Measurements from ENCODE around the gene TBC1D2.
A peak's percentile ranks its signal among the peaks of the same experiment; 100 is the strongest.

Gene TBC1D2

GRCh38 chr9:98178874-98179850 lies 76.3 kb downstream of the TBC1D2 start:
- H3K18ac ChIP-seq (ENCODE audit: low read length): peak overlapping the region; percentile 11
- no CpG with 5 or more reads among the region's 16 CpGs for WGBS, 2 donors (ENCODE audit: extremely low coverage in 2 of 2, insufficient read length in 2 of 2, insufficient replicate concordance in 1 of 2)
- no peak overlapping the region for H2BK15ac ChIP-seq (ENCODE audit: low read length)
- no peak overlapping the region for H2BK12ac ChIP-seq (ENCODE audit: low read length)
- no peak overlapping the region for H3K9ac ChIP-seq (ENCODE audit: low read depth, low read length, poor library complexity)
- H2AFZ ChIP-seq (ENCODE audit: low read length): no peak overlapping the region
- peak overlapping the region; percentile 64 for H2AK5ac ChIP-seq (ENCODE audit: low read depth, low read length)
- H3K36me3 ChIP-seq (replicated peaks in 1 of 2; ENCODE audit: control insufficient read depth in 2 of 2, insufficient read depth in 2 of 2, low read length in 2 of 2): no peaks in the 10 kb centered on the region
- H4K91ac ChIP-seq (ENCODE audit: low read depth, low read length, poor library complexity): no peak overlapping the region
- peak overlapping the region; percentile 11 for H3K23ac ChIP-seq (ENCODE audit: low read depth, low read length, poor library complexity)
- DNase-seq (ENCODE audit: low spot score): no peak
- no peaks in the 10 kb centered on the region for H3K9me3 ChIP-seq (replicated peaks in 1 of 2; ENCODE audit: control insufficient read depth in 2 of 2, insufficient read depth in 1 of 2, low read depth in 1 of 2, low read length in 2 of 2)
- no peak overlapping the region for H2BK5ac ChIP-seq (ENCODE audit: low read length)
- H3K27ac ChIP-seq (replicated peaks; ENCODE audit: low read length): no peak overlapping the region
- H3K79me1 ChIP-seq (ENCODE audit: low read depth, low read length): no peaks in the 10 kb centered on the region
- no peak overlapping the region for H3K4ac ChIP-seq (ENCODE audit: low read length)
- H3K14ac ChIP-seq (ENCODE audit: low read length): no peak overlapping the region
- H2BK120ac ChIP-seq (ENCODE audit: low read depth, low read length): no peak overlapping the region
- no peak overlapping the region for H3K4me3 ChIP-seq (ENCODE audit: low read length in 2 of 2)
- H4K8ac ChIP-seq (ENCODE audit: low read depth, low read length): peak overlapping the region; percentile 20
- no peak overlapping the region for H3K4me2 ChIP-seq (ENCODE audit: insufficient read depth, low read length, poor library complexity, severe bottlenecking)
- peaks cover 11 to 21% of the 10 kb centered on the region in 2 donors for H3K4me1 ChIP-seq (ENCODE audit: control insufficient read depth in 2 of 2, insufficient read depth in 1 of 2, low read depth in 1 of 2, low read length in 2 of 2)
- peaks cover 0 to 7% (median 0%) of the 10 kb centered on the region in 3 experiments for H3K27me3 ChIP-seq (ENCODE audit: control insufficient read depth in 3 of 3, insufficient read depth in 3 of 3, low read depth in 1 of 3, low read length in 3 of 3)

- no peak overlapping the region for H3K9ac ChIP-seq (ENCODE audit: low read depth, low read length, poor library complexity)
- H3K4me1 ChIP-seq (ENCODE audit: control insufficient read depth in 2 of 2, insufficient read depth in 1 of 2, low read depth in 1 of 2, low read length in 2 of 2): peaks cover 11 to 19% of the 10 kb centered on the region in 2 donors
- no peak overlapping the region for H3K18ac ChIP-seq (ENCODE audit: low read length)
- H2BK15ac ChIP-seq (ENCODE audit: low read length): no peak overlapping the region
- no peak overlapping the region for H3K27ac ChIP-seq (replicated peaks; ENCODE audit: low read length)
- no peak overlapping the region for H3K4ac ChIP-seq (ENCODE audit: low read length)
- no peaks in the 10 kb centered on the region for H3K36me3 ChIP-seq (replicated peaks in 1 of 2; ENCODE audit: control insufficient read depth in 2 of 2, insufficient read depth in 2 of 2, low read length in 2 of 2)
- no CpG with 5 or more reads among the region's 9 CpGs for WGBS, 2 donors (ENCODE audit: extremely low coverage in 2 of 2, insufficient read length in 2 of 2, insufficient replicate concordance in 1 of 2)
- no peak for DNase-seq (ENCODE audit: low spot score)
- no peak overlapping the region for H3K4me2 ChIP-seq (ENCODE audit: insufficient read depth, low read length, poor library complexity, severe bottlenecking)
- H2BK5ac ChIP-seq (ENCODE audit: low read length): peak overlapping the region; percentile 10
- no peak overlapping the region for H3K14ac ChIP-seq (ENCODE audit: low read length)
- H3K79me1 ChIP-seq (ENCODE audit: low read depth, low read length): no peaks in the 10 kb centered on the region
- no peak overlapping the region for H2BK12ac ChIP-seq (ENCODE audit: low read length)
- H2BK120ac ChIP-seq (ENCODE audit: low read depth, low read length): no peak overlapping the region
- no peak overlapping the region for H4K8ac ChIP-seq (ENCODE audit: low read depth, low read length)
- no peak overlapping the region for H4K91ac ChIP-seq (ENCODE audit: low read depth, low read length, poor library complexity)
- no peak overlapping the region for H3K4me3 ChIP-seq (ENCODE audit: low read length in 2 of 2)
- no peak overlapping the region for H3K23ac ChIP-seq (ENCODE audit: low read depth, low read length, poor library complexity)
- H2AFZ ChIP-seq (ENCODE audit: low read length): no peak overlapping the region
- no peaks in the 10 kb centered on the region for H3K9me3 ChIP-seq (replicated peaks in 1 of 2; ENCODE audit: control insufficient read depth in 2 of 2, insufficient read depth in 1 of 2, low read depth in 1 of 2, low read length in 2 of 2)
- peak overlapping the region; percentile 16 for H2AK5ac ChIP-seq (ENCODE audit: low read depth, low read length)
- H3K27me3 ChIP-seq (ENCODE audit: control insufficient read depth in 3 of 3, insufficient read depth in 3 of 3, low read depth in 1 of 3, low read length in 3 of 3): peaks cover 0 to 7% (median 0%) of the 10 kb centered on the region in 3 experiments
Observed at GRCh38 chr9:98176391-98177259, 78.8 kb downstream of the TBC1D2 start.

- H3K4ac ChIP-seq (ENCODE audit: low read length): no peak overlapping the region
- no peaks in the 10 kb centered on the region for H3K79me1 ChIP-seq (ENCODE audit: low read depth, low read length)
- WGBS, 2 donors (ENCODE audit: extremely low coverage in 2 of 2, insufficient read length in 2 of 2, insufficient replicate concordance in 1 of 2): no CpG with 5 or more reads among the region's 3 CpGs
Observed at GRCh38 chr9:98175762-98176161, 79.7 kb downstream of the TBC1D2 start.

More at GRCh38 chr9:98175762-98176161, 79.7 kb downstream of the TBC1D2 start:
- no peak overlapping the region for H3K4me2 ChIP-seq (ENCODE audit: insufficient read depth, low read length, poor library complexity, severe bottlenecking)
- no peak overlapping the region for H4K91ac ChIP-seq (ENCODE audit: low read depth, low read length, poor library complexity)
- H2BK120ac ChIP-seq (ENCODE audit: low read depth, low read length): no peak overlapping the region
- no peak overlapping the region for H2AK5ac ChIP-seq (ENCODE audit: low read depth, low read length)
- no peak for DNase-seq (ENCODE audit: low spot score)
- no peak overlapping the region for H3K23ac ChIP-seq (ENCODE audit: low read depth, low read length, poor library complexity)
- peaks cover 13 to 21% of the 10 kb centered on the region in 2 donors for H3K4me1 ChIP-seq (ENCODE audit: control insufficient read depth in 2 of 2, insufficient read depth in 1 of 2, low read depth in 1 of 2, low read length in 2 of 2)
- peaks cover 0 to 13% (median 0%) of the 10 kb centered on the region in 3 experiments for H3K27me3 ChIP-seq (ENCODE audit: control insufficient read depth in 3 of 3, insufficient read depth in 3 of 3, low read depth in 1 of 3, low read length in 3 of 3)
- H3K27ac ChIP-seq (replicated peaks; ENCODE audit: low read length): no peak overlapping the region
- no peak overlapping the region for H2BK5ac ChIP-seq (ENCODE audit: low read length)
- H3K18ac ChIP-seq (ENCODE audit: low read length): no peak overlapping the region
- no peaks in the 10 kb centered on the region for H3K9me3 ChIP-seq (replicated peaks in 1 of 2; ENCODE audit: control insufficient read depth in 2 of 2, insufficient read depth in 1 of 2, low read depth in 1 of 2, low read length in 2 of 2)
- no peak overlapping the region for H3K9ac ChIP-seq (ENCODE audit: low read depth, low read length, poor library complexity)
- H4K8ac ChIP-seq (ENCODE audit: low read depth, low read length): no peak overlapping the region
- H2BK15ac ChIP-seq (ENCODE audit: low read length): no peak overlapping the region
- H3K36me3 ChIP-seq (replicated peaks in 1 of 2; ENCODE audit: control insufficient read depth in 2 of 2, insufficient read depth in 2 of 2, low read length in 2 of 2): no peaks in the 10 kb centered on the region
- no peak overlapping the region for H3K14ac ChIP-seq (ENCODE audit: low read length)
- no peak overlapping the region for H3K4me3 ChIP-seq (ENCODE audit: low read length in 2 of 2)
- no peak overlapping the region for H2BK12ac ChIP-seq (ENCODE audit: low read length)
- H2AFZ ChIP-seq (ENCODE audit: low read length): peak overlapping the region; percentile 80
